T-helper 17 cell (primary cell): ENCODE measurements around the gene TTC7B. TPM values are rescaled to one million over a fixed set of nuclear protein-coding genes. Genes with fewer than 3 reads are reported as not detected.

Source experiments
- ATAC-seq: fragments of 150-1000 bp; cut with Tn5 transposase; 2 replicates; pipeline ENCODE4 v1.10.0; 2021; ENCODE audit warnings: mild to moderate bottlenecking, moderate library complexity
- DNase-seq, 3 donors: peaks; one replicate each; pipeline versions ENCODE4 v3.0.0 to v3.0.0-alpha.2; 2020 to 2021
- H3K9me3 ChIP-seq: one replicate; pipeline ENCODE4 v1.7.0; 2013; ENCODE audit warnings: low read length, mild to moderate bottlenecking; ENCODE audit not compliant: control insufficient read depth, poor library complexity, severe bottlenecking
- H3K27ac Mint-ChIP-seq: one replicate; pipeline ENCODE4 v1.8.0; 2022; ENCODE audit warnings: mild to moderate bottlenecking, moderate library complexity, mixed read lengths
- H3K27me3 Mint-ChIP-seq: one replicate; pipeline ENCODE4 v1.8.0; 2022; ENCODE audit warnings: mixed read lengths
- H3K36me3 Mint-ChIP-seq: one replicate; pipeline ENCODE4 v1.8.0; 2022; ENCODE audit warnings: low read depth, mixed read lengths
- H3K4me1 Mint-ChIP-seq: one replicate; pipeline ENCODE4 v1.8.0; 2022; ENCODE audit warnings: mild to moderate bottlenecking, mixed read lengths
- H3K4me3 Mint-ChIP-seq: one replicate; pipeline ENCODE4 v1.8.0; 2022; ENCODE audit warnings: mild to moderate bottlenecking, moderate library complexity, mixed read lengths
- total RNA-seq, 4 donors: library from RNA in 2 of 4; stranded (reverse) in 2 of 4; gene quantifications; one replicate each; pipeline ENCODE4 v1.2.3 and lab custom pipeline; 2022 to 2026

TTC7B gene
- total RNA-seq, 2 donors from 2014 or later = 2.5 to 28.3 TPM

GRCh38 chr14:90755661-90756304 is 60.4 kb downstream of the TTC7B start:
- H3K27ac Mint-ChIP-seq = no peak overlapping the region
- DNase-seq (no peak), ATAC-seq (no peak)
- peaks cover 10% of the 10 kb centered on the region for H3K4me1 Mint-ChIP-seq
- no peaks in the 10 kb centered on the region for H3K9me3 ChIP-seq
- no peak overlapping the region for H3K4me3 Mint-ChIP-seq
- no peaks in the 10 kb centered on the region for H3K36me3 Mint-ChIP-seq
- H3K27me3 Mint-ChIP-seq = no peaks in the 10 kb centered on the region

DNA sequence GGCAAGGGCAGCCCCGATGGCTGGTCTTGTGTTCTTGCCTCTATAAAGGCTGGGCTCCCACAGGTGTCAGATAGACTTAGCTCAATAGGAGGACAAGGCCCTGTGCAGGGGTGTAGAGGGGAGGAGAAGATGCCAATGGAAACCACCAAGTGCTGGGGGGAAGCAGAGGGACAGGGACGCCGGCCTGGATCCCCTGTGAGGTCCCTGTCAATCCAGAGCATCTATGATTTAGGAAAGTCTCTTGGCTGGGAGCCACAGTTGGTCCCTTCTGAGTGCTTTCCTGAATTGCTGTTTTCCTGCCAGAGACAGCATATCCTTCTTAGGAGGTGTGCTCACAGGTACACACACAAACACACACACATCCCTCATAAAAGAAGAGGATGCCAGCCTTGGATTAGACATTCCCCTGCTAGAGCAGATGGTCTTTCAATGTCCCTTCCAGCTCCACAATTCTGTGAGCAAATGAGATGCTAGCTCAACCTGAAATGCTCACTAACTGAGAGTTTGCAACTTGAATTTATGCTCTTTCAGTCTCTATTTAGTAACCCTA is 62.7 kb downstream of the TTC7B start:
- H3K27ac Mint-ChIP-seq = no peak overlapping the region
- H3K9me3 ChIP-seq = peaks cover 2% of the 10 kb centered on the region
- no peaks in the 10 kb centered on the region for H3K27me3 Mint-ChIP-seq
- peaks cover 6% of the 10 kb centered on the region for H3K4me1 Mint-ChIP-seq
- DNase-seq = no peak
- H3K4me3 Mint-ChIP-seq = no peak overlapping the region
- peaks cover 5% of the 10 kb centered on the region for H3K36me3 Mint-ChIP-seq
- no peak for ATAC-seq

- peaks cover 2% of the 10 kb centered on the region for H3K9me3 ChIP-seq
- Mint-ChIP-seq H3K27ac (no peak overlapping the region), H3K36me3 (peaks cover 5% of the 10 kb centered on the region), H3K27me3 (no peaks in the 10 kb centered on the region), H3K4me3 (no peak overlapping the region), H3K4me1 (no peaks in the 10 kb centered on the region)
- ATAC-seq (no peak), DNase-seq (no peak)
These were observed 65.5 kb downstream of the TTC7B start for GRCh38 chr14:90750701-90751100.

- Mint-ChIP-seq H3K27ac (no peak overlapping the region), H3K4me3 (no peak overlapping the region)
These were observed 66.0 kb downstream of the TTC7B start for GRCh38 chr14:90750191-90750590.

GRCh38 chr14:90747909-90748308 is 68.3 kb downstream of the TTC7B start:
- Mint-ChIP-seq H3K27me3 (no peaks in the 10 kb centered on the region), H3K36me3 (peaks cover 5% of the 10 kb centered on the region), H3K27ac (no peak overlapping the region), H3K4me3 (no peak overlapping the region), H3K4me1 (peaks cover 2% of the 10 kb centered on the region)
- DNase-seq (no peak), ATAC-seq (no peak)
- peaks cover 2% of the 10 kb centered on the region for H3K9me3 ChIP-seq

More at GRCh38 chr14:90750191-90750590, 66.0 kb downstream of the TTC7B start:
- H3K9me3 ChIP-seq = peaks cover 2% of the 10 kb centered on the region
- Mint-ChIP-seq H3K4me1 (no peaks in the 10 kb centered on the region), H3K27me3 (no peaks in the 10 kb centered on the region), H3K36me3 (peaks cover 5% of the 10 kb centered on the region)
- ATAC-seq (no peak), DNase-seq (no peak)

DNA sequence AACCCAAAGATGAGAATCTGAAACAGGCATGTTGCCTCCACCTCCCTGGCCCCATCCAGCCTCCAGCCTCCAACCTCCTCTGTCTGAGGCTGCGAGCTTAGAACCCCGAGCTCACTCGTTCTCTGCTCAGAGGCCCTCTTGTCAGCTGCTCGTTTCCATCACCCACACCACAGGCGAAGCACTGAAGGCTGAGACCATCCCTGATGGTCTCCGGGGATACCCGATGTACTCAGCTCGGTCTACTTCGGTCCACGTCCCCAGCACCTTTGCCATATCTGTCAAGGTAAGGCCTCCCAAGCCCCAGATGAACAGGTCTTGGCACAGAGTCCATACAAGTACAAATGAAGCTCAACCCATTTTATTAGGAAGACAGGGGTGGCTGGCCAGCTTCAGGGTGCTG is 72.4 kb downstream of the TTC7B start:
- H3K9me3 ChIP-seq = no peaks in the 10 kb centered on the region
- H3K27ac Mint-ChIP-seq = peak overlapping the region; percentile 39
- peaks cover 2% of the 10 kb centered on the region for H3K4me1 Mint-ChIP-seq
- DNase-seq = no peak
- H3K36me3 Mint-ChIP-seq = peaks cover 3% of the 10 kb centered on the region
- no peaks in the 10 kb centered on the region for H3K27me3 Mint-ChIP-seq
- H3K4me3 Mint-ChIP-seq = no peak overlapping the region
- ATAC-seq = no peak

DNA sequence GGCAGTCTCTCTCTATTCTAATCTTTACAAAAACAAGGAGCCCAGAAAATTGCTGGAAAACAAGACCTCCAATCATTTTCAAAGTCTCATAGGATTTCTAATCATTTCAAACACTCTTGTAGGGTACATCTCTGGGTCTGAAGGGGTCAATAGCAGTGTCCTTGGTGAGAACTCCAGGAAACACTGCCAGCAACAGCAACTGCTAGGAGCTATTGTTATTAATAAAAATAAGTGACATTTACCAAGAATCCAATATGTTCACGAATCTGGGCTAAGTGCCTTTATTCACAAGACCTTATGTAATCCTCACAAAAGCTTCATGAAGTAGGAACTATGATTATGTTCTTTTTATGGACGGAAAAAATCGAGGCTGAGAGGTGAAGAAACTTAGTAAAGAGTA is 72.8 kb downstream of the TTC7B start:
- DNase-seq (no peak), ATAC-seq (no peak)
- Mint-ChIP-seq H3K27me3 (no peaks in the 10 kb centered on the region), H3K27ac (no peak overlapping the region), H3K4me1 (peaks cover 2% of the 10 kb centered on the region), H3K4me3 (no peak overlapping the region), H3K36me3 (no peaks in the 10 kb centered on the region)
- no peaks in the 10 kb centered on the region for H3K9me3 ChIP-seq

DNA sequence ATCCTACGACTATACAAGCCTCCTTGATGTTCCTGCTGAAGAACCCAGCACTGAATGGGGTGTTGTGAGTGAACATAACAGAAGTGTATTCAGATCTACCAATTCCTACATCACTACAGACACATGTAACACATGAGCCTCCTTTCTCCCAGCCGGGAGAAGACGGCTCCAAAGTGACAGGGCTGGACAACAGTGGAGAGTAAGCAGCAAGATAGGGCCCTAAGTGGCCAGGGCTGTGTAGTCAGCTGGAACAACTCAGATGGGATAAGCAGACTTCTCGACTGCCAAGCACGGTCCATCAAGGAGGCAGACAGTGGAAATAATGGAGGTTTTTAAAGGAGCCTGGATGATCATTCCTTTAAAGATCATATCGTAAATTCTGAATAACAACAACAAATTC is 73.5 kb downstream of the TTC7B start:
- no peaks in the 10 kb centered on the region for H3K27me3 Mint-ChIP-seq
- DNase-seq (no peak), ATAC-seq (no peak)
- no peaks in the 10 kb centered on the region for H3K9me3 ChIP-seq
- peak overlapping the region; percentile 65 for H3K27ac Mint-ChIP-seq
- H3K36me3 Mint-ChIP-seq = no peaks in the 10 kb centered on the region
- no peak overlapping the region for H3K4me3 Mint-ChIP-seq
- H3K4me1 Mint-ChIP-seq = peaks cover 2% of the 10 kb centered on the region

DNA sequence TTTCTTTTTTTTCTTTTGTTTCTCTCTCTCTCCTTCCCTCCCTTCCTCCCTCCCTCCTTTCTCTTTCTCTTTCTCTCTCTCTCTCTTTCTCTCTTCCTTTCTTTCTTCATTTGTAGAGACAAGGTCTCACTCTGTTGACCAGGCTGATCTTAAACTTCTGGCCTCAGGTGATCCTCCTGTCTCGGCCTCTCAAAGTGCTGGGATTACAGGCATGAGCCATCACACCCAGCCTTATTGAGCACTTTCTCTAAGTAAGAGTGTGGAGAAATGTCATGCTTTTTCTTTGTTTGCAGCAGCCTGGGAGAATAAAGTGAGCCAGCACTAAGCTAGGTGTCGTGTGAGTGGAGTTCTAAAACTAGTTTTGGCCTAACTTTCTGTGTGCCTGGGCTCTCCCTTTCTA is 74.0 kb downstream of the TTC7B start:
- H3K27ac Mint-ChIP-seq = peak overlapping the region; percentile 65
- no peak overlapping the region for H3K4me3 Mint-ChIP-seq
- H3K27me3 Mint-ChIP-seq = no peaks in the 10 kb centered on the region
- no peaks in the 10 kb centered on the region for H3K36me3 Mint-ChIP-seq
- H3K4me1 Mint-ChIP-seq = peaks cover 2% of the 10 kb centered on the region
- no peak for DNase-seq
- no peaks in the 10 kb centered on the region for H3K9me3 ChIP-seq
- no peak for ATAC-seq

DNA sequence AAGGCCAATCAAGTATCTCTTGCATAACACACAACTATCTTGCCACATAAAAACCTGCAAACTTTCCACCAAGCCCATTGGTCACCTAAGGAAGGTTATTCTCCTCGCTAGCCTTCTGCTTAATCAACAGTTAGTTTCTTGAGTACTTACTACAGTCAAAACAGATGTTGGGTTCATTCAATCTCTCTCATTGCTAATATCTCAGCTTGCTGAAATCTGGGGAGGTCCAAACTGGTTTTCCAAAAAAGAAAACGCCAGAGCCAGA is 74.6 kb downstream of the TTC7B start:
- no peaks in the 10 kb centered on the region for H3K27me3 Mint-ChIP-seq
- no peak overlapping the region for H3K4me3 Mint-ChIP-seq
- no peak for DNase-seq
- H3K9me3 ChIP-seq = no peaks in the 10 kb centered on the region
- H3K4me1 Mint-ChIP-seq = peaks cover 2% of the 10 kb centered on the region
- H3K27ac Mint-ChIP-seq = no peak overlapping the region
- H3K36me3 Mint-ChIP-seq = no peaks in the 10 kb centered on the region
- ATAC-seq = no peak

- DNase-seq (no peak), ATAC-seq (no peak)
- Mint-ChIP-seq H3K4me3 (no peak overlapping the region), H3K4me1 (peaks cover 2% of the 10 kb centered on the region), H3K27ac (no peak overlapping the region), H3K27me3 (no peaks in the 10 kb centered on the region), H3K36me3 (no peaks in the 10 kb centered on the region)
- no peaks in the 10 kb centered on the region for H3K9me3 ChIP-seq
These were observed 75.1 kb downstream of the TTC7B start for GRCh38 chr14:90740946-90741681.

- DNase-seq = no peak
- Mint-ChIP-seq H3K27me3 (no peaks in the 10 kb centered on the region), H3K4me1 (peaks cover 2% of the 10 kb centered on the region), H3K4me3 (no peak overlapping the region), H3K27ac (no peak overlapping the region), H3K36me3 (no peaks in the 10 kb centered on the region)
- no peak for ATAC-seq
- H3K9me3 ChIP-seq = no peaks in the 10 kb centered on the region
These were observed 76.1 kb downstream of the TTC7B start for GRCh38 chr14:90740081-90740480.

GRCh38 chr14:90739318-90740068 is 76.7 kb downstream of the TTC7B start:
- H3K4me3 Mint-ChIP-seq = no peak overlapping the region
- no peaks in the 10 kb centered on the region for H3K27me3 Mint-ChIP-seq
- no peaks in the 10 kb centered on the region for H3K9me3 ChIP-seq
- H3K36me3 Mint-ChIP-seq = no peaks in the 10 kb centered on the region
- ATAC-seq (no peak), DNase-seq (no peak)
- H3K27ac Mint-ChIP-seq = no peak overlapping the region
- peaks cover 2% of the 10 kb centered on the region for H3K4me1 Mint-ChIP-seq
